ENCODE measurements around the gene PLA2G6.

- TF ChIP-seq, protein P1, sequence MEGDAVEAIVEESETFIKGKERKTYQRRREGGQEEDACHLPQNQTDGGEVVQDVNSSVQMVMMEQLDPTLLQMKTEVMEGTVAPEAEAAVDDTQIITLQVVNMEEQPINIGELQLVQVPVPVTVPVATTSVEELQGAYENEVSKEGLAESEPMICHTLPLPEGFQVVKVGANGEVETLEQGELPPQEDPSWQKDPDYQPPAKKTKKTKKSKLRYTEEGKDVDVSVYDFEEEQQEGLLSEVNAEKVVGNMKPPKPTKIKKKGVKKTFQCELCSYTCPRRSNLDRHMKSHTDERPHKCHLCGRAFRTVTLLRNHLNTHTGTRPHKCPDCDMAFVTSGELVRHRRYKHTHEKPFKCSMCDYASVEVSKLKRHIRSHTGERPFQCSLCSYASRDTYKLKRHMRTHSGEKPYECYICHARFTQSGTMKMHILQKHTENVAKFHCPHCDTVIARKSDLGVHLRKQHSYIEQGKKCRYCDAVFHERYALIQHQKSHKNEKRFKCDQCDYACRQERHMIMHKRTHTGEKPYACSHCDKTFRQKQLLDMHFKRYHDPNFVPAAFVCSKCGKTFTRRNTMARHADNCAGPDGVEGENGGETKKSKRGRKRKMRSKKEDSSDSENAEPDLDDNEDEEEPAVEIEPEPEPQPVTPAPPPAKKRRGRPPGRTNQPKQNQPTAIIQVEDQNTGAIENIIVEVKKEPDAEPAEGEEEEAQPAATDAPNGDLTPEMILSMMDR (IDR thresholded peaks at IDR 0.05; ENCODE audit: poor library complexity): no peak
- TF ChIP-seq EZH2 (IDR thresholded peaks at IDR 0.05; ENCODE audit: borderline replicate concordance): no peak
- no peak for TF ChIP-seq EZH2phosphoT487 (IDR thresholded peaks at IDR 0.05; ENCODE audit: low read depth, severe bottlenecking, unreplicated experiment)
These were observed 104.5 kb downstream of the PLA2G6 start for GRCh38 chr22:38077096-38077495.

All from hepatocyte (in vitro differentiated cells).